Neuron (in vitro differentiated cells): ENCODE data around the gene RIOK3.

Experiments used
- H2AFZ ChIP-seq: one replicate; pipeline ENCODE4 v1.6.1; 2013; ENCODE audit warnings: low read depth, mild to moderate bottlenecking, inconsistent platforms, low read length, moderate library complexity
- H3K27me3 ChIP-seq: one replicate; pipeline ENCODE4 v1.6.1; 2013; ENCODE audit warnings: low read length; ENCODE audit not compliant: insufficient read depth
- H3K36me3 ChIP-seq: one replicate; pipeline ENCODE4 v1.6.1; 2013; ENCODE audit warnings: low read length; ENCODE audit not compliant: insufficient read depth
- H3K4me1 ChIP-seq: one replicate; pipeline ENCODE4 v1.6.1; 2013; ENCODE audit warnings: low read length; ENCODE audit not compliant: insufficient read depth
- H3K4me3 ChIP-seq: 2 replicates; pipeline ENCODE4 v1.5.1; 2013; ENCODE audit warnings: mild to moderate bottlenecking, low read length, moderate library complexity
- H3K9me3 ChIP-seq: one replicate; pipeline ENCODE4 v1.6.1; 2013; ENCODE audit warnings: low read length

The RIOK3 gene

GRCh38 chr18:23458830-23459529 is 5.9 kb downstream of the RIOK3 start:
- H3K4me3 ChIP-seq: no peak overlapping the region
- H3K27me3 ChIP-seq: no peaks in the 10 kb centered on the region
- H2AFZ ChIP-seq: no peak overlapping the region
- no peaks in the 10 kb centered on the region for H3K9me3 ChIP-seq
- H3K4me1 ChIP-seq: peaks cover 8% of the 10 kb centered on the region
- H3K36me3 ChIP-seq: peaks cover 27% of the 10 kb centered on the region

DNA sequence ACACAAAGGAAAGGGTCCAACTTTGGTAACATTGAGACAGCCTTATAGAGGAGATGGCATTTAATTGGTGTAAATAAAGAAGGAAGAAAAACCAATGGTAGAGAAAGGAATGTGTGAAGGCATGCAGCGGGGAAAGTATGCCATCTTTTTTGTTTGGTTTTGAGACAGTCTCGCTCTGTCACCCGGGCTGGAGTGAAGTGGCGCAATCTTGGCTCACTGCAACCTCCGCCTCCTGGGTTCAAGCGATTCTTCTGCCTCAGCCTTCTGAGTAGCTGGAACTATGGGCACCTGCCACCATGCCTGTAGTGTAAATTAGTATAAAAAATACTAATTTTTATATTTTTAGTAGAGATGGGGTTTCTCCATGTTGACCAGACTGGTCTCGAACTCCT is 6.4 kb downstream of the RIOK3 start:
- Histone ChIP-seq H3K4me1 (peaks cover 3% of the 10 kb centered on the region), H2AFZ (no peak overlapping the region), H3K4me3 (no peak overlapping the region), H3K9me3 (no peaks in the 10 kb centered on the region), H3K36me3 (peaks cover 32% of the 10 kb centered on the region), H3K27me3 (no peaks in the 10 kb centered on the region)

- Histone ChIP-seq H3K4me3 (no peak overlapping the region), H3K4me1 (no peaks in the 10 kb centered on the region), H3K9me3 (no peaks in the 10 kb centered on the region), H2AFZ (no peak overlapping the region), H3K36me3 (peaks cover 40% of the 10 kb centered on the region), H3K27me3 (no peaks in the 10 kb centered on the region)
Measured at GRCh38 chr18:23460285-23461273, 7.5 kb downstream of the RIOK3 start.

DNA sequence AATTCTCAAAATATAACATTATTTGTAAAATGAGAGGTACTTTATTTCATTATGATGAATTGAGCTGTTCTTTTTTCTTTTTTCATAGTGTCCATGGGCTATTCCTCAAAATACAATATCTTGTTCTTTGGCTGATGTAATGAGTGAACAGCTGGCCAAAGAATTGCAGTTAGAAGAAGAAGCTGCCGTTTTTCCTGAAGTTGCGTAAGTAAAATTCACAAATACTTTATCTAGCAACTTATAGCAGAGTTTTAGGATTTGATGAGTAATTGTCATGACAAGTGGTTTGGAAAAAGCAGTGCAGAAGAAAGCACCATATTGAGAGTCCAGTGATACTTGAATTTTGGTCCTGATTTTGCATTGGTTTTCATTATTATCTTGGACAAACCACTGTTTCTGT is 9.8 kb downstream of the RIOK3 start:
- Histone ChIP-seq H2AFZ (no peak overlapping the region), H3K9me3 (no peaks in the 10 kb centered on the region), H3K4me1 (no peaks in the 10 kb centered on the region), H3K36me3 (peaks cover 57% of the 10 kb centered on the region), H3K4me3 (no peak overlapping the region), H3K27me3 (no peaks in the 10 kb centered on the region)

- Histone ChIP-seq H3K36me3 (peaks cover 81% of the 10 kb centered on the region), H3K9me3 (no peaks in the 10 kb centered on the region)
Measured at GRCh38 chr18:23468753-23469459, 15.8 kb downstream of the RIOK3 start.

DNA sequence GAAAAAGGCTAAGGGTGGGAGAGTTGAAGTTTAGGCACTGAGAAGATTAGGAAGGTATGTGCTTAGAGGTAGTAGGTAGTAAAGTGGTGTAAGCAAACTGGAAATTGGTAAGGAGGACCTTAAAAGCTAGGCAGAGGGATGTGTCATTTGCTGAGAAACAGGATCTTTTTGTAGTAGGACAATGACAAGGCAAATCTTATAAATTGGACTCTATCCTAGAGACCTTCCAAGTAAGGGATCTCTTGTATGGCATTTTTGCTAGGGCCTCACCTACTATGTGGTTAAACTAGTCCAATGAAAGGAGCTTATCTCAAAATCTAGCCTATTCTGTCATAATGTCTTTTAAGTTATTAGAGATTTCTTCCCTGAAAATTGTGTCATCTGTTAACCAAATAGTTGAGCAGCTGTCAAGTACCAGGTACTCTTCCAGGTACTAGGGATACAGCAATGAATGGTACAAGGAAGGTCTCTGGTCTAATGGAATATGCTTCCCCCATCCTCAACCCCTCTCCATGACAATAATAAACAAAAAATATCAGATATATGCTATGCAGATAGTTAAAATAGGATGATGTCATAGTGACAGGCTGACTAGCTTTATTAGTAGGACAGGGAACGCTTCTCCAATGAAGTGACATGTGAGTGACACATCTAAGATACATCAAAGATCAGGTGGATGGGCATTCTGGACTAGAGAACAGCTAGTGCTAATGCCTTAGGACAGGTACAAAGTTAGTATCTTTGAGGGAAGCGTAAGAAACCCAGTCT is 17.7 kb downstream of the RIOK3 start:
- no peaks in the 10 kb centered on the region for H3K27me3 ChIP-seq
- H3K4me3 ChIP-seq: no peak overlapping the region
- H3K36me3 ChIP-seq: peaks cover 82% of the 10 kb centered on the region
- no peaks in the 10 kb centered on the region for H3K9me3 ChIP-seq
- H2AFZ ChIP-seq: no peak overlapping the region
- peaks cover 7% of the 10 kb centered on the region for H3K4me1 ChIP-seq

More at GRCh38 chr18:23468753-23469459, 15.8 kb downstream of the RIOK3 start:
- H3K27me3 ChIP-seq: no peaks in the 10 kb centered on the region
- H3K4me3 ChIP-seq: no peak overlapping the region
- H2AFZ ChIP-seq: no peak overlapping the region
- H3K4me1 ChIP-seq: peaks cover 7% of the 10 kb centered on the region

DNA sequence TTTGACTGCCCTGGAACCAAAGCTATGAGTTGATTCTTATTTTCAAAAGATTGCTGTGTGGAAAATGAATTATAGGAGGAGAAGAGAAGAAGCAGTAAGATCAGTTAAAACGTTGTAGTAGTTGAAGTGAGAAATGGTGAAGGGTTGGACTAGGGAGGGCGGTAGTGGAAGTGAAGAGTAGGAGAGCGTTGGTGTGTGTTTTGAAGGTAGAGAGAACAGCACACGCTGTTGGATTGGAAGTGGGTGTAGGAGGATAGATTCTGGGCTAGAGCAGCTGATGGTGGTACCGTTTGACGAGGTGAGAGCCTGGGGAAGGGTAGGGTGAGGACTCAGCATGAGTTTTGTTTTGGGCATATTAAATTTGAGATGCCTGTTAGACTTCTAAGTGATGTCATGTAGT is 18.4 kb downstream of the RIOK3 start:
- Histone ChIP-seq H3K4me3 (no peak overlapping the region), H3K9me3 (no peaks in the 10 kb centered on the region), H2AFZ (no peak overlapping the region), H3K4me1 (peaks cover 7% of the 10 kb centered on the region), H3K36me3 (peaks cover 82% of the 10 kb centered on the region), H3K27me3 (no peaks in the 10 kb centered on the region)

- Histone ChIP-seq H2AFZ (no peak overlapping the region), H3K27me3 (no peaks in the 10 kb centered on the region), H3K4me3 (no peak overlapping the region), H3K36me3 (peaks cover 61% of the 10 kb centered on the region), H3K4me1 (no peaks in the 10 kb centered on the region), H3K9me3 (no peaks in the 10 kb centered on the region)
Measured at GRCh38 chr18:23479829-23480505, 26.9 kb downstream of the RIOK3 start.

GRCh38 chr18:23484561-23485182 is 31.6 kb downstream of the RIOK3 start:
- H3K4me1 ChIP-seq: no peaks in the 10 kb centered on the region
- no peak overlapping the region for H2AFZ ChIP-seq
- H3K9me3 ChIP-seq: no peaks in the 10 kb centered on the region
- H3K4me3 ChIP-seq: no peak overlapping the region
- peaks cover 21% of the 10 kb centered on the region for H3K36me3 ChIP-seq
- no peaks in the 10 kb centered on the region for H3K27me3 ChIP-seq

- no peaks in the 10 kb centered on the region for H3K27me3 ChIP-seq
- H3K9me3 ChIP-seq: no peaks in the 10 kb centered on the region
- H3K4me1 ChIP-seq: no peaks in the 10 kb centered on the region
- H2AFZ ChIP-seq: no peak overlapping the region
- no peak overlapping the region for H3K4me3 ChIP-seq
- H3K36me3 ChIP-seq: peaks cover 14% of the 10 kb centered on the region
Measured at GRCh38 chr18:23485386-23485785, 32.3 kb downstream of the RIOK3 start.

- no peaks in the 10 kb centered on the region for H3K9me3 ChIP-seq
- H3K4me3 ChIP-seq: no peak overlapping the region
- H3K4me1 ChIP-seq: no peaks in the 10 kb centered on the region
- no peaks in the 10 kb centered on the region for H3K27me3 ChIP-seq
- H3K36me3 ChIP-seq: no peaks in the 10 kb centered on the region
- no peak overlapping the region for H2AFZ ChIP-seq
Measured at GRCh38 chr18:23487738-23488570, 34.9 kb downstream of the RIOK3 start.
